Esophagus (tissue), 2 donors: ENCODE measurements around the gene CALD1. TPM values are rescaled to one million over a fixed set of nuclear protein-coding genes. Genes with fewer than 3 reads are reported as not detected.

Source experiments
- H3K27ac ChIP-seq, 2 donors: one replicate each; pipeline ENCODE4 v1.5.1; 2013; ENCODE audit warnings: low read depth in 2 of 2, mild to moderate bottlenecking in 2 of 2, inconsistent platforms in 1 of 2, low read length in 1 of 2, moderate library complexity in 1 of 2
- H3K27me3 ChIP-seq, 2 donors: one replicate each; pipeline ENCODE4 v1.6.1; 2013; ENCODE audit warnings: low read length in 2 of 2, control low read depth in 1 of 2, mild to moderate bottlenecking in 1 of 2; ENCODE audit not compliant: insufficient read depth in 2 of 2, control insufficient read depth in 1 of 2
- H3K36me3 ChIP-seq, 2 donors: one replicate each; pipeline ENCODE4 v1.6.1; 2013; ENCODE audit warnings: low read length in 1 of 2; ENCODE audit not compliant: control insufficient read depth in 2 of 2, insufficient read depth in 2 of 2
- H3K4me1 ChIP-seq, 2 donors: one replicate each; pipeline ENCODE4 v1.6.1; 2013; ENCODE audit warnings: low read length in 1 of 2; ENCODE audit not compliant: control insufficient read depth in 2 of 2, insufficient read depth in 2 of 2
- H3K4me3 ChIP-seq, 2 donors: one replicate each; pipeline ENCODE4 v1.5.1; 2013; ENCODE audit warnings: low read length in 2 of 2, mild to moderate bottlenecking in 2 of 2, low read depth in 1 of 2, moderate library complexity in 1 of 2
- H3K9me3 ChIP-seq, 2 donors: one replicate each; pipeline ENCODE4 v1.6.1; 2013; ENCODE audit warnings: mild to moderate bottlenecking in 2 of 2, low read depth in 1 of 2, low read length in 1 of 2, moderate library complexity in 1 of 2; ENCODE audit not compliant: control insufficient read depth in 2 of 2, insufficient read depth in 1 of 2
- WGBS, 2 donors: extraction: QIAGEN DNeasy Blood & Tissue Kit; methylation state at CpG; one replicate each; pipeline ENCODE4 v1.1.7; 2013; 5-methylcytosine and 5-hydroxymethylcytosine counted together
- polyA plus RNA-seq, 2 donors: library from polyadenylated mRNA; stranded (reverse); fragments of 200-250 nt; gene quantifications; one replicate each; pipeline ENCODE4 v1.2.3, GENCODE V29; 2013
- donor health status: healthy with polysubstance abuse.
- donor health status: Bipolar disorder and iron deficiency.

CALD1 gene
- polyA plus RNA-seq, 2 donors, result 93.4 to 128 TPM

DNA sequence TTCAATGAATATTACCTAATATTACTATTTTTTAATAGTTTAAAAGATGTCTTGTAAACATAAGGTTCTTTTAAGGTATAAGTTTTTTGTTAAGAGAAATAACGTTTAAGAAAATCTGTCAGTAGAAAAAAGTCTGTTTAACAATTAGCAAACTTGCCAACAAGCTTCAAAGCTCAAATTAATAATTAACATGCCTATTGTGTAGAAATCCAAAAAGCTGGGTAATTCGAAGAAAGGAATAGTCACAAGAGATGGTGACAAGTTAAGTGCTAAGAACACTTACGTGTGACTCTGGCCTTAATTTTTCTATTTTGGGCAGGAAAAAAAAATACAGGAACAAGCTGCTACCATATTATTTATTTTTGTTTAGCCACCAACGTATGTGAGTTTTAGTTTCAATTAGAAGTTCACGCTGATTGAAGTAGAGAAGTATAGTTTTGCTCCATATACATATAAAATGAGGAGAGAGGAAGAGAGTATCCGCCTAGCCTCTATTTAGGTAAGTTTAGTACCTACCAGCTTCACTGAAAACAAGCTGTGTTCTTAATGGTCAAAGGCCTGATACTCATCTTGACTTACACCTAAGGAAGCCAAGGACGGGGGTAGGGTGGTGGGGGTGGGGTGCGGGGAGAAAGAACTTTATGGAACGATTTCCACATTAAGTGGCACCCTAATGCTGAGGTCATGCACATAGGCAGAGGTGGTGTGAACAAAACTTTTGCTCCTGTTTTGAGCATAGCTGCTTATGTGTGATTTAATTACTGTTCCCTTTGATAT, 163.4 kb downstream of the CALD1 start:
- 58 to 66% methylated on average over 9 of the region's 9 CpGs for WGBS, 2 donors

DNA sequence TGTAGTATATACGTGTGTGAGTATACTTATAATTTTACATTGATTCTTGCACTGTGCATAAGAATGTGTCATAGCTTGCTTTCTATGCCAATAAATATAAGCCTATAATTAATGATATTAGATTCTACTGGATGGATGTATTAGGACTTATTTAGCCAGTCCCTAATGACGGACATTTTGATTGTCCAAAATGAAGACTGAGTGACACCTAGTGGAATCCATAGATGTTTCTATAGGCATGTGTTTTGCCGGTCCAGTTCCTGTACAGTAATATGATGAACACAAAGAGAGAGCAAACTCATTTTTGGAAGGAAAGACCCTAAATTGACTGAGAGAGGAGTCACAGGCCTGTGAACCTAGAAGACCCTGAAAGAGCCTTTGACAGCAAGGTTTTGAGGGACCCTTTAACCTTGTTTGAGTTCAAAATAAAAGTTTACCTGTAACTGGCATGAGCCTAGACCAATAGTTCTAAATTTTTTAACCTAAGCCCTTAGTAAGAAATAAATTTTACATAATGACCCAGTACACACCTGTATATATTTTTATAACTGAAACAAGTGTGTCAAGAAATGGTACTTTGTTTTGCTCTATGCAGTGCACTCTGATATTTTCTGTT, 164.5 kb downstream of the CALD1 start:
- H3K27me3 ChIP-seq, result no peaks in the 10 kb centered on the region
- H3K4me1 ChIP-seq, result peaks cover 0 to 3% of the 10 kb centered on the region in 2 donors
- no peaks in the 10 kb centered on the region for H3K36me3 ChIP-seq
- no peaks in the 10 kb centered on the region for H3K9me3 ChIP-seq
- no peak overlapping the region for H3K27ac ChIP-seq
- 29 to 40% methylated on average over 3 of the region's 3 CpGs for WGBS, 2 donors
- H3K4me3 ChIP-seq, result no peak overlapping the region

More for the DNA sequence above, 163.4 kb downstream of the CALD1 start:
- Histone ChIP-seq H3K36me3 (no peaks in the 10 kb centered on the region), H3K27ac (no peak overlapping the region), H3K4me3 (no peak overlapping the region), H3K4me1 (peaks cover 0 to 3% of the 10 kb centered on the region in 2 donors), H3K9me3 (no peaks in the 10 kb centered on the region), H3K27me3 (no peaks in the 10 kb centered on the region)

GRCh38 chr7:134945691-134946090, 166.3 kb downstream of the CALD1 start:
- WGBS, 2 donors, result 75 to 77% methylated on average over 3 of the region's 3 CpGs
- no peaks in the 10 kb centered on the region for H3K27me3 ChIP-seq
- H3K36me3 ChIP-seq, result peaks cover 0 to 7% of the 10 kb centered on the region in 2 donors
- H3K27ac ChIP-seq, result no peak overlapping the region
- peaks cover 0 to 3% of the 10 kb centered on the region in 2 donors for H3K4me1 ChIP-seq
- H3K9me3 ChIP-seq, result no peaks in the 10 kb centered on the region
- no peak overlapping the region for H3K4me3 ChIP-seq

- Histone ChIP-seq H3K27me3 (no peaks in the 10 kb centered on the region), H3K9me3 (no peaks in the 10 kb centered on the region), H3K36me3 (peaks cover 0 to 9% of the 10 kb centered on the region in 2 donors), H3K4me3 (no peak overlapping the region), H3K27ac (no peak overlapping the region), H3K4me1 (peaks cover 0 to 3% of the 10 kb centered on the region in 2 donors)
- 80 to 82% methylated on average over 2 of the region's 2 CpGs for WGBS, 2 donors
Measured at GRCh38 chr7:134946260-134946659, 166.8 kb downstream of the CALD1 start.

DNA sequence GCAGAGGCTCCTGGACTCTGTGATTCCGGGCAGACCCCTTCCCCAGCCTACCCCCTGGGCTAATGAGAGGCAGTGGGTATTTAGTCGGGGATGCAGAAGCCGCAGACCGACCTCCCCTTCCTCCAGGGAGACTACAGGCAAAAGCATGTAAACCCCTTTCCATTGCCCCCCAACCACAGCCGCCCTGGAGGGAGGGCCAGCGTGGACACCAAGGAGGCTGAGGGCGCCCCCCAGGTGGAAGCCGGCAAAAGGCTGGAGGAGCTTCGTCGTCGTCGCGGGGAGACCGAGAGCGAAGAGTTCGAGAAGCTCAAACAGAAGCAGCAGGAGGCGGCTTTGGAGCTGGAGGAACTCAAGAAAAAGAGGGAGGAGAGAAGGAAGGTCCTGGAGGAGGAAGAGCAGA, 167.9 kb downstream of the CALD1 start:
- H3K36me3 ChIP-seq, result peaks cover 0 to 9% of the 10 kb centered on the region in 2 donors
- no peaks in the 10 kb centered on the region for H3K9me3 ChIP-seq
- H3K27ac ChIP-seq, result no peak overlapping the region
- 95 to 98% methylated on average over 17 of the region's 17 CpGs for WGBS, 2 donors
- H3K4me3 ChIP-seq, result no peak overlapping the region
- no peaks in the 10 kb centered on the region for H3K4me1 ChIP-seq
- no peaks in the 10 kb centered on the region for H3K27me3 ChIP-seq

DNA sequence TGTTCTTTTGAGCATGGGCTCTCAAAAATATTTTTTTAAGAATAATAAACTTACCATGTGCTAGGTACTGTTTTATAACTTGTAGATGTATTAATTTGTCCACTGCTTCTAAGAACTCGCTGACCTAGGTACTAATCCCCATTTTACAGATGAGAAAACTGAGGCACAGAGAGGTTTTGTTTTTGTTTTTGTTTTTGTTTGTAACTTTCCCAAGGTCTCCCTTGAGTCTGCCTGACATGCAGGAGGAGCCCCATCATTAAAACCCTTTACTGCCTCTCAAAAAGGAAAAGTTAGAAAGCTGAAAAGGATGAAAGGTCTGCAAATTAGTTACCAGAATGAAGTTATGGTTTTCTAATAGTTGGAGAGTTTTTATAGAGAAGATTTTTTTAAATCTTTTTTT, 168.4 kb downstream of the CALD1 start:
- Histone ChIP-seq H3K27me3 (no peaks in the 10 kb centered on the region), H3K4me1 (no peaks in the 10 kb centered on the region), H3K4me3 (no peak overlapping the region), H3K9me3 (no peaks in the 10 kb centered on the region), H3K36me3 (peaks cover 0 to 9% of the 10 kb centered on the region in 2 donors), H3K27ac (no peak overlapping the region)
- WGBS, 2 donors, result 88 to 94% methylated on average over 1 of the region's 1 CpG

GRCh38 chr7:134948246-134948645, 168.8 kb downstream of the CALD1 start:
- no peak overlapping the region for H3K27ac ChIP-seq
- H3K4me3 ChIP-seq, result no peak overlapping the region
- 79 to 86% methylated on average over 4 of the region's 4 CpGs for WGBS, 2 donors
- H3K36me3 ChIP-seq, result peaks cover 0 to 9% of the 10 kb centered on the region in 2 donors
- no peaks in the 10 kb centered on the region for H3K9me3 ChIP-seq
- no peaks in the 10 kb centered on the region for H3K27me3 ChIP-seq
- no peaks in the 10 kb centered on the region for H3K4me1 ChIP-seq

DNA sequence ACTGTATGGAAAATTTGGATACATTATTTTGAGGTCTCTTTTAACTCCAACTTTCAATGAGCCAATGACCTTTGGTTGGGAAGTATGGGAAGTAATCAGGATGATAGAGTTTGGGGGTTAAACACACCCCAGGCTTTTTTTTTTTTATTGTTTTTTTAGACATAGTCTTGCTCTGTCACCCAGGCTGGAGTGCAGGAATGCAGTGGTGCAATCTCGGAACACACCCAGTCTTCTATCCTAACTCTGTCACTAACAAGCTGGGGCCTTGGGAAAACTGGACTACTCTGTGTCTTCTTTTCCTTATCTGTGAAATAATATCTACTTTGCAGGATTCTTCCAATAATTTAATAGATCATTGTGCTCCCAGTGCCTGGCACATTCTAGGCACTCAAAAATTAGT, 169.3 kb downstream of the CALD1 start:
- Histone ChIP-seq H3K4me1 (no peaks in the 10 kb centered on the region), H3K27ac (no peak overlapping the region), H3K27me3 (no peaks in the 10 kb centered on the region), H3K4me3 (no peak overlapping the region), H3K36me3 (peaks cover 0 to 9% of the 10 kb centered on the region in 2 donors), H3K9me3 (no peaks in the 10 kb centered on the region)
- WGBS, 2 donors, result 80 to 83% methylated on average over 1 of the region's 1 CpG

GRCh38 chr7:134949171-134949570, 169.7 kb downstream of the CALD1 start:
- Histone ChIP-seq H3K4me1 (no peaks in the 10 kb centered on the region), H3K9me3 (no peaks in the 10 kb centered on the region), H3K27ac (no peak overlapping the region), H3K27me3 (no peaks in the 10 kb centered on the region), H3K36me3 (peaks cover 0 to 9% of the 10 kb centered on the region in 2 donors), H3K4me3 (no peak overlapping the region)
- WGBS, 2 donors, result 71 to 75% methylated on average over 3 of the region's 3 CpGs
